ENCODE measurements around the gene MXRA7.
A peak's percentile ranks its signal among the peaks of the same experiment; 100 is the strongest.
"Not testable (repeated sequence)": the region's sequence is repeated elsewhere in the genome, so short reads cannot be mapped to it uniquely, and the experiment has no call there.

The MXRA7 gene

GRCh38 chr17:76710863-76711611, at the start of gene MXRA7:
TSS of gene MXRA7 (minus strand) at chr17:76710965. CDS start at chr17:76710946, 19 bp downstream.
- DNase-seq (ENCODE audit: low read depth, low spot score) = no peak

- no peak for DNase-seq (ENCODE audit: low read depth, low spot score)
These were observed 47.8 kb upstream of the MXRA7 start for GRCh38 chr17:76758570-76758969.

GRCh38 chr17:76757256-76757655, 46.5 kb upstream of the MXRA7 start:
- DNase-seq (ENCODE audit: low read depth, low spot score) = no peak

- no peak for DNase-seq (ENCODE audit: low read depth, low spot score)
These were observed 44.5 kb upstream of the MXRA7 start for GRCh38 chr17:76755285-76755684.

GRCh38 chr17:76753061-76753961, 42.5 kb upstream of the MXRA7 start:
- no peak for DNase-seq (ENCODE audit: low read depth, low spot score)

- DNase-seq (ENCODE audit: low read depth, low spot score) = no peak
These were observed 41.2 kb upstream of the MXRA7 start for GRCh38 chr17:76752006-76752405.

- no peak for DNase-seq (ENCODE audit: low read depth, low spot score)
These were observed 40.7 kb upstream of the MXRA7 start for GRCh38 chr17:76751416-76751993.

GRCh38 chr17:76748657-76749056, 37.9 kb upstream of the MXRA7 start:
- DNase-seq (ENCODE audit: low read depth, low spot score) = no peak

GRCh38 chr17:76747716-76748363, 37.1 kb upstream of the MXRA7 start:
- no peak for DNase-seq (ENCODE audit: low read depth, low spot score)

- not testable (repeated sequence) for DNase-seq (ENCODE audit: low read depth, low spot score)
These were observed 35.0 kb upstream of the MXRA7 start for GRCh38 chr17:76745785-76746184.

GRCh38 chr17:76744747-76745146, 34.0 kb upstream of the MXRA7 start:
- no peak for DNase-seq (ENCODE audit: low read depth, low spot score)

- DNase-seq (ENCODE audit: low read depth, low spot score) = no peak
These were observed 32.2 kb upstream of the MXRA7 start for GRCh38 chr17:76742958-76743357.

- DNase-seq (ENCODE audit: low read depth, low spot score) = no peak
These were observed 29.8 kb upstream of the MXRA7 start for GRCh38 chr17:76740329-76741118.

GRCh38 chr17:76739568-76740115, 28.9 kb upstream of the MXRA7 start:
- DNase-seq (ENCODE audit: low read depth, low spot score) = not testable (repeated sequence)

GRCh38 chr17:76738468-76738850, 27.7 kb upstream of the MXRA7 start:
- DNase-seq (ENCODE audit: low read depth, low spot score) = no peak

GRCh38 chr17:76737676-76738467, 27.1 kb upstream of the MXRA7 start, which contains the start of gene MFSD11:
TSS of gene MFSD11 (plus strand) at chr17:76738119. CDS start at chr17:76738353, 234 bp downstream.
- DNase-seq (ENCODE audit: low read depth, low spot score) = peak; percentile 81

GRCh38 chr17:76737082-76737675, 26.4 kb upstream of the MXRA7 start, which contains the start of gene SRSF2:
TSS of gene SRSF2 (minus strand) at chr17:76737331. CDS start at chr17:76737160, 171 bp downstream.
- DNase-seq (ENCODE audit: low read depth, low spot score) = peak; percentile 96

- DNase-seq (ENCODE audit: low read depth, low spot score) = no peak
These were observed 25.8 kb upstream of the MXRA7 start for GRCh38 chr17:76736349-76737081.

All from smooth muscle cell of the brain vasculature (primary cell).